PC-9 (cell line): ENCODE results near the gene CHURC1. TPM values are rescaled to one million over a fixed set of nuclear protein-coding genes. Genes with fewer than 3 reads are reported as not detected.
A peak's percentile ranks its signal among the peaks of the same experiment; 100 is the strongest.

ENCODE experiments used
- BruUV-seq: library from RNA; stranded (reverse); fragments of 400-500 nt; replicated peaks from 2 replicates; lab custom pipeline; 2021; lab: Mats Ljungman, UMichigan
- CTCF ChIA-PET: fragments of 300-600 bp; sonication (Branson Sonifier 250); formaldehyde crosslinking; loops from one replicate; lab custom pipeline; 2022; ENCODE audit warnings: antibody characterized with exemption; lab: Charles Lee
- POLR2A ChIA-PET: fragments of 300-600 bp; sonication (Branson Sonifier 250); formaldehyde crosslinking; loops from one replicate; lab custom pipeline; 2022; ENCODE audit warnings: antibody characterized with exemption; ENCODE audit not compliant: unreplicated experiment; lab: Charles Lee
- DNase-seq, 2 experiments: peaks; one replicate each; pipeline versions ENCODE4 v3.0.0 to v3.0.0-alpha.2; 2015 to 2022; ENCODE audit warnings: mixed read lengths in 1 of 2
- H2AFZ ChIP-seq: fragments of 200-600 bp; sonication (generic); 2 replicates; pipeline ENCODE4 v1.8.1; 2017; ENCODE audit warnings: antibody characterized with exemption
- H3F3A ChIP-seq: fragments of 200-600 bp; sonication (generic); 2 replicates; pipeline ENCODE4 v1.8.1; 2017; ENCODE audit warnings: antibody characterized with exemption, mild to moderate bottlenecking, low read depth; ENCODE audit not compliant: insufficient read depth
- H3K27ac ChIP-seq: fragments of 200-600 bp; sonication (generic); 2 replicates; pipeline ENCODE4 v1.6.1; 2016; ENCODE audit warnings: mixed run types
- H3K27me3 ChIP-seq: fragments of 200-600 bp; sonication (generic); 2 replicates; pipeline ENCODE4 v1.6.1; 2016; ENCODE audit warnings: low read depth, mixed run types; ENCODE audit not compliant: insufficient read depth
- H3K36me3 ChIP-seq: fragments of 200-600 bp; sonication (generic); 2 replicates; pipeline ENCODE4 v1.6.1; 2016; ENCODE audit warnings: low read depth, mixed run types
- H3K4me1 ChIP-seq: fragments of 200-600 bp; sonication (generic); replicated peaks from 2 replicates; pipeline ENCODE4 v1.6.1; 2016; ENCODE audit warnings: mixed run types; ENCODE audit not compliant: insufficient read depth
- H3K4me2 ChIP-seq: fragments of 200-600 bp; sonication (generic); 2 replicates; pipeline ENCODE4 v1.6.1; 2017; ENCODE audit warnings: mixed run types
- H3K4me3 ChIP-seq: fragments of 200-600 bp; sonication (generic); 2 replicates; pipeline ENCODE4 v1.6.1; 2016; ENCODE audit warnings: mixed run types
- H3K79me2 ChIP-seq: fragments of 200-600 bp; sonication (generic); 2 replicates; pipeline ENCODE4 v1.6.1; 2017; ENCODE audit warnings: low read depth, mixed run types
- H3K9me2 ChIP-seq: fragments of 200-600 bp; sonication (generic); 2 replicates; pipeline ENCODE4 v1.8.1; 2017; ENCODE audit warnings: mild to moderate bottlenecking; ENCODE audit not compliant: insufficient read depth
- H3K9me3 ChIP-seq: fragments of 200-600 bp; sonication (generic); 2 replicates; pipeline ENCODE4 v1.8.1; 2016; ENCODE audit warnings: low read depth; ENCODE audit not compliant: insufficient read depth
- H4K20me1 ChIP-seq: fragments of 200-600 bp; sonication (generic); 2 replicates; pipeline ENCODE4 v1.8.1; 2017; ENCODE audit not compliant: insufficient read depth
- CTCF ChIP-seq: fragments of 200-600 bp; sonication (generic); conservative IDR thresholded peaks from 2 replicates; pipeline ENCODE4 v1.6.1; 2017; ENCODE audit warnings: mixed run types, antibody characterized with exemption, mild to moderate bottlenecking, moderate library complexity
- EZH2 ChIP-seq: fragments of 200-600 bp; sonication (generic); IDR thresholded peaks from 2 replicates; pipeline ENCODE4 v1.8.0; 2017; ENCODE audit warnings: antibody characterized with exemption, low read depth
- intact Hi-C: fragments of 100-400 bp; cut with micrococcal nuclease; formaldehyde crosslinking; loops from one replicate; pipeline ENCODE4 v1.10.0; 2022; ENCODE audit not compliant: unreplicated experiment
- total RNA-seq: library from RNA; stranded (reverse); gene quantifications from 2 replicates; pipeline ENCODE4 v1.2.3, GENCODE V29; 2021

CHURC1 gene
- total RNA-seq, 1 experiment from 2014 or later: 91.8 TPM

GRCh38 chr14:64919618-64920017 is 5.4 kb downstream of the CHURC1 start:
- peak in 1 of 2 experiments; percentile 44 for DNase-seq
- Histone ChIP-seq H3K4me3 (no peak overlapping the region), H4K20me1 (peaks cover 33% of the 10 kb centered on the region), H3F3A (no peaks in the 10 kb centered on the region; the same call in 1 of the 2 replicates), H3K9me3 (no peaks in the 10 kb centered on the region), H3K4me2 (no peak overlapping the region), H3K79me2 (peaks cover 79% of the 10 kb centered on the region), H2AFZ (no peak overlapping the region), H3K27me3 (no peaks in the 10 kb centered on the region), H3K27ac (no peak overlapping the region), H3K36me3 (peaks cover 19% of the 10 kb centered on the region), H3K4me1 (peaks cover 18% of the 10 kb centered on the region), H3K9me2 (no peaks in the 10 kb centered on the region)
- no peak for TF ChIP-seq CTCF
- TF ChIP-seq EZH2: no peak
- no TSS peak for BruUV-seq
- CTCF ChIA-PET: no interaction called here
- POLR2A ChIA-PET: no interaction called here
- intact Hi-C loops: loop anchor here (10.0 kb wide), 1 partner anchor 415 kb away; the partner anchor contains the start of genes ZBTB1 and ZBTB25

GRCh38 chr14:64920465-64920864 is 6.2 kb downstream of the CHURC1 start:
- Histone ChIP-seq H3K27me3 (no peaks in the 10 kb centered on the region), H3K9me2 (no peaks in the 10 kb centered on the region), H3K27ac (no peak overlapping the region), H3K4me2 (no peak overlapping the region), H4K20me1 (peaks cover 33% of the 10 kb centered on the region), H3K79me2 (peaks cover 71% of the 10 kb centered on the region), H2AFZ (no peak overlapping the region), H3K4me1 (peaks cover 12% of the 10 kb centered on the region), H3K36me3 (peaks cover 28% of the 10 kb centered on the region), H3F3A (no peaks in the 10 kb centered on the region; the same call in 1 of the 2 replicates), H3K9me3 (no peaks in the 10 kb centered on the region), H3K4me3 (no peak overlapping the region)
- TF ChIP-seq CTCF (no peak), EZH2 (no peak)
- no TSS peak for BruUV-seq
- DNase-seq: no peak
- ChIA-PET CTCF (no interaction called here), POLR2A (interaction anchor here (0.6 kb wide), 1 partner anchor 55 kb away, joined by 3 read pairs; no protein-coding TSS in a partner anchor)
- intact Hi-C loops: no loop called here

- no peaks in the 10 kb centered on the region; the same call in 1 of the 2 replicates for H3F3A ChIP-seq
- H3K79me2 ChIP-seq: peaks cover 45% of the 10 kb centered on the region
- H3K9me3 ChIP-seq: no peaks in the 10 kb centered on the region
- POLR2A ChIA-PET: interaction anchor here (0.5 to 0.6 kb wide), 3 partner anchors 8 to 378 kb away, joined by 3 to 12 read pairs (median 8); no protein-coding TSS in a partner anchor
- H3K4me1 ChIP-seq: peaks cover 6% of the 10 kb centered on the region; the same call in 1 of the 2 replicates
- BruUV-seq: no TSS peak
- no peak for TF ChIP-seq CTCF
- no peak for TF ChIP-seq EZH2
- H3K4me2 ChIP-seq: no peak overlapping the region
- CTCF ChIA-PET: no interaction called here
- no peaks in the 10 kb centered on the region for H3K27me3 ChIP-seq
- H3K4me3 ChIP-seq: no peak overlapping the region
- no peaks in the 10 kb centered on the region for H3K9me2 ChIP-seq
- intact Hi-C loops: no loop called here
- H2AFZ ChIP-seq: no peak overlapping the region
- peaks cover 46% of the 10 kb centered on the region for H3K36me3 ChIP-seq
- H3K27ac ChIP-seq: no peak overlapping the region
- H4K20me1 ChIP-seq: peaks cover 29% of the 10 kb centered on the region
- DNase-seq: no peak
Measured at GRCh38 chr14:64923015-64923414, 8.8 kb downstream of the CHURC1 start.
